ENCODE measurements around the gene DKKL1. TPM values are rescaled to one million over a fixed set of nuclear protein-coding genes. Genes with fewer than 3 reads are reported as not detected.
"Not testable (repeated sequence)": the region's sequence is repeated elsewhere in the genome, so short reads cannot be mapped to it uniquely, and the experiment has no call there.

Gene DKKL1
- total and polyA plus RNA-seq, 8 donors: 0.12 to 1.3 (median 0.46) TPM; not detected in 3

GRCh38 chr19:49368711-49369358 is 5.2 kb downstream of the DKKL1 start:
- H3K9me3 ChIP-seq: no peaks in the 10 kb centered on the region
- no peak for FAIRE-seq

GRCh38 chr19:49371184-49371583 is 7.5 kb downstream of the DKKL1 start:
- Histone ChIP-seq H3K27me3 (no peaks in the 10 kb centered on the region), H3K4me3 (no peak overlapping the region), H3K27ac (no peak overlapping the region), H3K9me3 (no peaks in the 10 kb centered on the region), H3K4me1 (no peaks in the 10 kb centered on the region), H3K36me3 (no peaks in the 10 kb centered on the region)
- intact Hi-C loops (cut with DNase I): no loop called here
- ATAC-seq: no peak
- FAIRE-seq: no peak
- no peak for TF ChIP-seq CTCF (IDR thresholded peaks at IDR 0.05)
- 66 to 79% methylated on average over 3 of the region's 3 CpGs for WGBS, 2 donors
- DNase-seq: no peak

More at GRCh38 chr19:49368711-49369358, 5.2 kb downstream of the DKKL1 start:
- Histone ChIP-seq H3K27ac (no peak overlapping the region), H3K4me1 (no peaks in the 10 kb centered on the region), H3K36me3 (no peaks in the 10 kb centered on the region), H3K27me3 (no peaks in the 10 kb centered on the region), H3K4me3 (no peak overlapping the region)
- intact Hi-C loops (cut with DNase I): no loop called here
- DNase-seq: no peak
- no peak for TF ChIP-seq CTCF (IDR thresholded peaks at IDR 0.05)
- WGBS, 2 donors: 84 to 99% methylated on average over 5 of the region's 5 CpGs
- no peak for ATAC-seq

GRCh38 chr19:49373174-49373573 is 9.5 kb downstream of the DKKL1 start:
- intact Hi-C loops (cut with DNase I); H3K9me3 ChIP-seq; H3K27ac ChIP-seq; DNase-seq; H3K36me3 ChIP-seq; H3K4me3 ChIP-seq; ATAC-seq; H3K4me1 ChIP-seq; H3K27me3 ChIP-seq; FAIRE-seq: not testable (repeated sequence)
- WGBS, 2 donors: 76 to 91% methylated on average over 3 of the region's 3 CpGs

- no peak for ATAC-seq
- FAIRE-seq: no peak
Measured at GRCh38 chr19:49374665-49375434, 11.2 kb downstream of the DKKL1 start.

GRCh38 chr19:49378512-49378911 is 14.8 kb downstream of the DKKL1 start:
- Histone ChIP-seq H3K36me3 (no peaks in the 10 kb centered on the region), H3K27ac (no peak overlapping the region), H3K4me3 (no peak overlapping the region), H3K9me3 (no peaks in the 10 kb centered on the region), H3K4me1 (no peaks in the 10 kb centered on the region), H3K27me3 (no peaks in the 10 kb centered on the region)
- ATAC-seq (no peak), DNase-seq (no peak), FAIRE-seq (no peak)
- WGBS, 2 donors: 80 to 85% methylated on average over 3 of the region's 3 CpGs
- TF ChIP-seq CTCF (IDR thresholded peaks at IDR 0.05): no peak
- intact Hi-C loops (cut with DNase I): no loop called here

More at GRCh38 chr19:49374665-49375434, 11.2 kb downstream of the DKKL1 start:
- DNase-seq: no peak
- Histone ChIP-seq H3K27me3 (no peaks in the 10 kb centered on the region), H3K36me3 (no peaks in the 10 kb centered on the region), H3K9me3 (no peaks in the 10 kb centered on the region), H3K27ac (no peak overlapping the region), H3K4me1 (no peaks in the 10 kb centered on the region), H3K4me3 (no peak overlapping the region)
- 85 to 90% methylated on average over 15 to 16 of the region's 16 CpGs for WGBS, 2 donors
- intact Hi-C loops (cut with DNase I): no loop called here
- TF ChIP-seq CTCF (IDR thresholded peaks at IDR 0.05): no peak

Measured in pancreas (tissue), 10 donors.